Activated T-helper 17 cell treated with anti-CD3 and anti-CD28 coated beads, Interleukin-2, amount 50 U/mL, for 72 hours (primary cell): ENCODE measurements around the gene PLA2G4A. TPM values are rescaled to one million over a fixed set of nuclear protein-coding genes. Genes with fewer than 3 reads are reported as not detected.

ENCODE experiments used
- ATAC-seq: fragments of 150-1000 bp; cut with Tn5 transposase; replicated peaks from 2 replicates; pipeline ENCODE4 v1.10.0; 2021; ENCODE audit warnings: mild to moderate bottlenecking, moderate library complexity
- H3K27ac Mint-ChIP-seq: one replicate; pipeline ENCODE4 v1.8.0; 2022; ENCODE audit warnings: mixed read lengths
- H3K27me3 Mint-ChIP-seq: one replicate; pipeline ENCODE4 v1.8.0; 2022; ENCODE audit warnings: mixed read lengths
- H3K36me3 Mint-ChIP-seq: one replicate; pipeline ENCODE4 v1.8.0; 2022; ENCODE audit warnings: low read depth, mild to moderate bottlenecking, mixed read lengths
- H3K4me1 Mint-ChIP-seq: one replicate; pipeline ENCODE4 v1.8.0; 2022; ENCODE audit warnings: mixed read lengths
- H3K4me3 Mint-ChIP-seq: one replicate; pipeline ENCODE4 v1.8.0; 2022; ENCODE audit warnings: mild to moderate bottlenecking, mixed read lengths
- H3K9me3 Mint-ChIP-seq: one replicate; pipeline ENCODE4 v1.8.0; 2022; ENCODE audit warnings: mixed read lengths
- total RNA-seq, 2 donors: library from RNA; stranded (reverse); gene quantifications; one replicate each; pipeline ENCODE4 v1.2.3, GENCODE V29; 2022

PLA2G4A gene
- total RNA-seq, 2 donors from 2014 or later: 0.22 to 0.40 TPM

- Mint-ChIP-seq H3K4me3 (no peak overlapping the region), H3K4me1 (no peaks in the 10 kb centered on the region), H3K27ac (no peak overlapping the region), H3K36me3 (no peaks in the 10 kb centered on the region), H3K9me3 (no peaks in the 10 kb centered on the region), H3K27me3 (no peaks in the 10 kb centered on the region)
- no peak for ATAC-seq
These were observed 44.9 kb downstream of the PLA2G4A start for GRCh38 chr1:186873687-186874086.

DNA sequence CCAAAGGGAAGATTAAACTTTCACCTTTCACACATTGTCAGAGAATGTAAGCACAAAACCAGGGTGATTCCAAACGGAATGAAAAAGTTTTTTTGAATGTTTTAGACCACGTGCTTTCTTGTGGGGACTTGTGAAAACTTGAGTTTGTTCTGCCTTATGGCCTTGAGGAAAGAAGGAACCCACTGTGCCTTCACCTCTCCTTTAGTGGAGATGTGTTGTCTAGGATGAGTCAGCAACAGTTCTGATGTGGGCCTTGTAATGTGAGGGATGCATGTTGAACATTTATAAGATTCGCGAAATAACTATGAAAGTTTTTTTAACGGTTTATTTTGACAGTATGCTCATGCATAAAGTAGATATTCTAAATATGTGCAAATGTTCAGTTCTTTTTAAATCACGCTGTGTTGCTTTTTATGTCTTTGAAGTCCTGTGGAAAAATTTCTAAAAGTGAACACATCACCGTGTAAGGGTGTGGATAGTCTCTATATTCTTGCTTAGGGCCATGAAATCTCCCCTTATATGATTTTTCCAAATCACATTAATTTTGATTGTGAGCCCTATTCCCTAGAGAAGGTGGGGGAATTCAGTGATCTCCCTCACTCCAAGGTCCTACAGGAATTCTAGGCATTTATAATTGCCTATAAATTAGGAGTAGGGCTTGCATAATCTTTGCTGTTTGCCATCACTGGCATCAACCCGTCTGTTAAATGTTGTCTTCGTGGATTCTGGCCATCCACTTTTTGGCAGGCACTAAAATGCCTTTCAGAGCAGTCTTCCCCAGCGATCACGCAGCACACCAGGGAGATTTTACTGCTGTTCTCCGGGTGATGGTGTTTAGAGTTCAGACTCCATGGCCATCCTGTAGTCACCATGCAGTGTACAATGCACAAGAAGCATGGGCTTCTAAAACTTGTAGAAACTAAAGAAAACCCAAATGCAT is 47.4 kb downstream of the PLA2G4A start:
- ATAC-seq: no peak
- no peaks in the 10 kb centered on the region for H3K4me1 Mint-ChIP-seq

DNA sequence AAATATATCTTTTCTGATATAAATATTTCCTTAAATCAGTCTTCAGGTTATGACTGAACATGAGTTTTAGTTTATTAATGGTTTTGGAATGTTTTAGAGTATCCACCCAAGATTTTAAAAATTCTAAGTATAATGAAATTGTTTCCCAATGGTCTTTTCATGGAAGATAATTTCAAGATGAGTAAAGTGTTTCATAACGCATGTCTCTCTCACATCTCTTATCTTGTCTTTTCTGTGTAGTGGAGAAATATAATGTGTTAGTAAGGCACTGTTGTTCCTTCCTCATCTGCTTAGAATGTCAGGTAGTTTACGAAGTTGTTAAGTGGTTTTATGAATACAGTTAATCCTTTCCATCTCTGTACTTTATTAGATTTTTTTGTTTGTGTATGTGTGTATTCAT is 49.6 kb downstream of the PLA2G4A start:
- H3K36me3 Mint-ChIP-seq: no peaks in the 10 kb centered on the region

More for the DNA sequence above, 47.4 kb downstream of the PLA2G4A start:
- Mint-ChIP-seq H3K36me3 (no peaks in the 10 kb centered on the region), H3K27me3 (no peaks in the 10 kb centered on the region), H3K9me3 (no peaks in the 10 kb centered on the region), H3K27ac (no peak overlapping the region), H3K4me3 (no peak overlapping the region)

GRCh38 chr1:186880982-186881381 is 52.2 kb downstream of the PLA2G4A start:
- no peak for ATAC-seq
- H3K4me1 Mint-ChIP-seq: no peaks in the 10 kb centered on the region
- H3K9me3 Mint-ChIP-seq: peaks cover 7% of the 10 kb centered on the region
- H3K27ac Mint-ChIP-seq: no peak overlapping the region
- peaks cover 12% of the 10 kb centered on the region for H3K27me3 Mint-ChIP-seq
- H3K36me3 Mint-ChIP-seq: no peaks in the 10 kb centered on the region
- no peak overlapping the region for H3K4me3 Mint-ChIP-seq

More for the DNA sequence above, 49.6 kb downstream of the PLA2G4A start:
- no peaks in the 10 kb centered on the region for H3K9me3 Mint-ChIP-seq
- H3K27ac Mint-ChIP-seq: no peak overlapping the region
- no peak for ATAC-seq
- H3K4me3 Mint-ChIP-seq: no peak overlapping the region
- H3K27me3 Mint-ChIP-seq: peaks cover 8% of the 10 kb centered on the region
- H3K4me1 Mint-ChIP-seq: no peaks in the 10 kb centered on the region

DNA sequence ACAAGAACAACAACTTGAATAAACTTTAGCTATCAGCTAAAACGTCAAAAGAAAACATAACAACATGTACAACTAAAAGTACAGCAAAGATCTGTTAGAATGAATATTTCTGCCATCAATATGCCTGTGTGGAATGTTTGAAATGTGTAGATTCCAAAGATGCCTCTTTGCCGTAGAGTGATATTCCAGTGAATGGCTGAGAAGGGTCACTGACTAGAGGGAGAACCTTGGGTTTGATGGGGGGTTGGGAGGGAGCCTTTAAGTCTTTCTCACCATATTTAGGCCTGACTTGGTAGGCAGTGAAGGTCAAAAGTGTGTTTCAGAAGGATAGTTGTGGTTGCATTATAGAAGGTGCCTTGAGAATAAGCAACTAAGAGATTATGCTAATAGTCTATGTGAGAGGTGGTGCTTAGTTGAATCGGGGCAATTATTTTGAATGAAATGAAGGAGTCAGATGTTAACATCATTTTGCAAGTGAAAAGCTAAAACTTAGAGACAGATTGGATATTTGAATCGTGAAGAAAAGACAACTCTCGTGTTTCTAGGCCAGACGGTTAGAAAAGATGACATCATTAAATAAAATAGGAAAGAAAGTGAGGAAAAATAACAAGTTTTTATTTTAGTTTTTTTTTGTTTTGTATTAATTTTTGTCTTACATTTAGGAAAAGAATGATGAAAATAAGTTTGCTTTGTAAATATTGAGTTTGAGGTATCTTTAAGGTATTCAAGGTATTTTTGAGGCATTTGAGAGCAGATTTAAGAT is 53.8 kb downstream of the PLA2G4A start:
- H3K4me1 Mint-ChIP-seq: no peaks in the 10 kb centered on the region
- H3K9me3 Mint-ChIP-seq: peaks cover 7% of the 10 kb centered on the region
- H3K36me3 Mint-ChIP-seq: no peaks in the 10 kb centered on the region
- H3K4me3 Mint-ChIP-seq: no peak overlapping the region
- no peak for ATAC-seq
- peaks cover 12% of the 10 kb centered on the region for H3K27me3 Mint-ChIP-seq
- no peak overlapping the region for H3K27ac Mint-ChIP-seq

- Mint-ChIP-seq H3K9me3 (peaks cover 7% of the 10 kb centered on the region), H3K27me3 (peaks cover 12% of the 10 kb centered on the region), H3K4me1 (no peaks in the 10 kb centered on the region), H3K4me3 (no peak overlapping the region), H3K36me3 (no peaks in the 10 kb centered on the region), H3K27ac (no peak overlapping the region)
- ATAC-seq: no peak
These were observed 55.5 kb downstream of the PLA2G4A start for GRCh38 chr1:186884251-186884650.

- Mint-ChIP-seq H3K27ac (no peak overlapping the region), H3K27me3 (peaks cover 18% of the 10 kb centered on the region), H3K4me1 (no peaks in the 10 kb centered on the region), H3K9me3 (peaks cover 7% of the 10 kb centered on the region), H3K4me3 (no peak overlapping the region), H3K36me3 (no peaks in the 10 kb centered on the region)
- no peak for ATAC-seq
These were observed 58.5 kb downstream of the PLA2G4A start for GRCh38 chr1:186887203-186887602.

DNA sequence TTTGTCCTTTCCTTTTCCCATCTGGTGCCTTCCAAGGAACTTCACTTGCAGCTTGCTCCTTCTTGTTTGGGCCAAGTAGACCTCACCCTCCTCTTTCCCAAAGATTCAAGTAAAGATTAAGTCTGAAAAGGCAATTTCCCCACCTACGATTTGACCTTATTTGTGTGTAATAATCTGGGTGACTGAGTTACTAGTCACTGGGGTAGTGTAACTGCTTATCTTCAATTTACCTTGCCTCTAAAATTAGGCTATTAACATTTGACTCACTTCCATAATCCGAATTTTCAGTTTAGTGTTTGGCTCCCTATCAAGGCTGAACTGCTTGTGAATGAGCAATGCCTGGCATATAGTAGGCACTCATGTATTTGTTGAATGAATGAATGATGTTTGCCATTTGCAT is 59.6 kb downstream of the PLA2G4A start:
- peaks cover 12% of the 10 kb centered on the region for H3K27me3 Mint-ChIP-seq
- no peak overlapping the region for H3K4me3 Mint-ChIP-seq
- no peak for ATAC-seq
- peaks cover 7% of the 10 kb centered on the region for H3K9me3 Mint-ChIP-seq
- no peak overlapping the region for H3K27ac Mint-ChIP-seq
- H3K4me1 Mint-ChIP-seq: no peaks in the 10 kb centered on the region
- no peaks in the 10 kb centered on the region for H3K36me3 Mint-ChIP-seq

DNA sequence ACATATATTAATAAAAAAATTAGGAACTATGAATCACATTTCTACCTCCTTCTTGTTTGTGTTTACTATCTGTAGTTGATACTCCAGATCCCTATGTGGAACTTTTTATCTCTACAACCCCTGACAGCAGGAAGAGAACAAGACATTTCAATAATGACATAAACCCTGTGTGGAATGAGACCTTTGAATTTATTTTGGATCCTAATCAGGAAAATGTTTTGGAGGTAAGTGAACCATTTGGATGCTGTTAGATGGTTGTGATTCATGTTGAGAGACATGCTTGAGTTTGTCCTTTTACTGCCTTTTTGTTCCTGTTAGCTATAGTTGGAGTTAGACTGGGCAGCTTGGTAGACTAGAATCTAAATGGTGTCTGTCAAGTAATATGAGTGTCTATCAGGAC is 64.2 kb downstream of the PLA2G4A start:
- no peak overlapping the region for H3K4me3 Mint-ChIP-seq
- ATAC-seq: no peak
- no peaks in the 10 kb centered on the region for H3K9me3 Mint-ChIP-seq
- H3K36me3 Mint-ChIP-seq: no peaks in the 10 kb centered on the region
- no peaks in the 10 kb centered on the region for H3K4me1 Mint-ChIP-seq
- H3K27ac Mint-ChIP-seq: no peak overlapping the region
- H3K27me3 Mint-ChIP-seq: peaks cover 12% of the 10 kb centered on the region

GRCh38 chr1:186894415-186894814 is 65.7 kb downstream of the PLA2G4A start:
- no peak for ATAC-seq

DNA sequence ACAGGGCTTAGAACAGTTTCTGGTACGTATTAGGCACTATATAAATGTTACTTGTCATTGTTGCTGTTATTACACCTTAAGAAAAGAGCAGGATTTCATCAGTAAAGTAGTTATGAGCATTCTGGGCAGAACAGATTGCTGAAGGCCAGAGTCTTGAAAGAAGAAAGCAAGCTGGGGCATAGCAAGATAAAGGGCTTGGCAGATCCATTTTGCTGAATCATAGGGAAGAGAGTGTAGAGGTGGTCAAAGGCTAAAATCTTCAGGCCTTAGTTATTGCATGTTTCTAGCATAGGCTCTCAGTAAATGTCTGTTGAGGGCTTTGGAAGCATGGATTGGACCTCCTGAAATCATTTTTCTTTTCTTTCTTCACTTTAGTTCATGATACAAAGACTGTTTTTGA is 67.5 kb downstream of the PLA2G4A start:
- Mint-ChIP-seq H3K36me3 (no peaks in the 10 kb centered on the region), H3K9me3 (peaks cover 8% of the 10 kb centered on the region), H3K27ac (no peak overlapping the region), H3K27me3 (peaks cover 18% of the 10 kb centered on the region), H3K4me3 (no peak overlapping the region), H3K4me1 (peaks cover 6% of the 10 kb centered on the region)
- no peak for ATAC-seq

More at GRCh38 chr1:186894415-186894814, 65.7 kb downstream of the PLA2G4A start:
- H3K4me1 Mint-ChIP-seq: peaks cover 6% of the 10 kb centered on the region
- peaks cover 17% of the 10 kb centered on the region for H3K27me3 Mint-ChIP-seq
- H3K27ac Mint-ChIP-seq: no peak overlapping the region
- peaks cover 6% of the 10 kb centered on the region for H3K9me3 Mint-ChIP-seq
- no peak overlapping the region for H3K4me3 Mint-ChIP-seq
- no peaks in the 10 kb centered on the region for H3K36me3 Mint-ChIP-seq

GRCh38 chr1:186897008-186897407 is 68.3 kb downstream of the PLA2G4A start:
- ATAC-seq: no peak
- Mint-ChIP-seq H3K27ac (no peak overlapping the region), H3K27me3 (peaks cover 14% of the 10 kb centered on the region), H3K4me3 (no peak overlapping the region), H3K9me3 (peaks cover 8% of the 10 kb centered on the region), H3K4me1 (peaks cover 6% of the 10 kb centered on the region), H3K36me3 (no peaks in the 10 kb centered on the region)

DNA sequence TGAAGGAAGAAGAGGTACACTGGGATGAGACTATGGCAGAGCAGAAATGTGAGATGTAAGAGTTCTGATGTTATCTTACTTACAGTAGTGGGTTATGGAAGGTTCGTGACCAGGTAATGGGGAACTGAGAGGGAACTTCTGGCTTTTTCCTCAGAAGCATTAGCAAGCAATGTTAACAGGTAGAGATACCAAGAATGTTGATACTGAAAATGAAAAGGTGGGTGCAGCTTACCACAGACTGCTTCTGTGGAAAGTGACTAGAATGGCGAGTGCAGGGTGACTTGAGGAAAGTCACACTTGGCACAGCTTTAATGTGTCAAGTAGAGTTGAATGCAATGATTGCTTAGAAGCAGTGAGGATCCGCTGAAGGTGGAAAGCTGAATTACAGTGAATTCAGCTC is 70.8 kb downstream of the PLA2G4A start:
- H3K27me3 Mint-ChIP-seq: peaks cover 14% of the 10 kb centered on the region
- H3K4me3 Mint-ChIP-seq: no peak overlapping the region
- H3K27ac Mint-ChIP-seq: no peak overlapping the region
- H3K4me1 Mint-ChIP-seq: peaks cover 6% of the 10 kb centered on the region
- peaks cover 8% of the 10 kb centered on the region for H3K9me3 Mint-ChIP-seq
- ATAC-seq: peak; percentile 26
- no peaks in the 10 kb centered on the region for H3K36me3 Mint-ChIP-seq

- Mint-ChIP-seq H3K36me3 (no peaks in the 10 kb centered on the region), H3K4me1 (peaks cover 6% of the 10 kb centered on the region), H3K27me3 (peaks cover 14% of the 10 kb centered on the region), H3K4me3 (no peak overlapping the region), H3K27ac (no peak overlapping the region), H3K9me3 (peaks cover 8% of the 10 kb centered on the region)
- no peak for ATAC-seq
These were observed 71.2 kb downstream of the PLA2G4A start for GRCh38 chr1:186899977-186900376.
